ENCODE data around the gene ZFP36. TPM values are rescaled to one million over a fixed set of nuclear protein-coding genes. Genes with fewer than 3 reads are reported as not detected.

ZFP36 gene
- total RNA-seq, 1 donor from 2014 or later, result 21.6 TPM

GRCh38 chr19:39402346-39403300 lies 4.0 kb upstream of the ZFP36 start:
- Histone ChIP-seq H3K4me3 (ENCODE audit: insufficient read depth, low read depth, low read length) (peak overlapping the region; percentile 48), H4K20me1 (ENCODE audit: insufficient read depth, low read length) (peaks cover 8% of the 10 kb centered on the region), H3K36me3 (ENCODE audit: insufficient read depth, low read length) (no peaks in the 10 kb centered on the region), H3K79me2 (ENCODE audit: insufficient read depth, low read length) (peaks cover 9% of the 10 kb centered on the region), H3K27ac (ENCODE audit: low read depth, low read length) (peak overlapping the region; percentile 97), H2AFZ (ENCODE audit: low read depth, low read length) (peak overlapping the region; percentile 11), H3K4me2 (ENCODE audit: low read length) (peak overlapping the region; percentile 94), H3K9ac (ENCODE audit: low read length) (peak overlapping the region; percentile 96), H3K27me3 (ENCODE audit: insufficient read depth, low read length) (no peaks in the 10 kb centered on the region), H3K9me3 (ENCODE audit: insufficient read depth, low read depth, low read length) (no peaks in the 10 kb centered on the region), H3K4me1 (ENCODE audit: insufficient read depth, low read length) (peaks cover 47% of the 10 kb centered on the region)
- TF ChIP-seq CTCF (IDR thresholded peaks at IDR 0.05; ENCODE audit: insufficient read depth, low read depth, low read length), result no peak
- TF ChIP-seq EZH2 (IDR thresholded peaks at IDR 0.05; ENCODE audit: insufficient read depth, low read length), result no peak
- H3K36me3 Mint-ChIP-seq (ENCODE audit: low read depth, unreplicated experiment), result peaks cover 2% of the 10 kb centered on the region
- FAIRE-seq (no peak), DNase-seq (ENCODE audit: low read depth) (peak; percentile 74)
- H3K27ac Mint-ChIP-seq (ENCODE audit: unreplicated experiment), result peak overlapping the region; percentile 98
- H3K27me3 Mint-ChIP-seq (ENCODE audit: low read depth, unreplicated experiment), result no peaks in the 10 kb centered on the region
- peaks cover 26% of the 10 kb centered on the region for H3K4me1 Mint-ChIP-seq (ENCODE audit: low read depth, unreplicated experiment)
- H3K9me3 Mint-ChIP-seq (ENCODE audit: unreplicated experiment), result no peaks in the 10 kb centered on the region
- H3K4me3 Mint-ChIP-seq (ENCODE audit: unreplicated experiment), result peak overlapping the region; percentile 76

- Mint-ChIP-seq H3K27me3 (ENCODE audit: low read depth, unreplicated experiment) (no peaks in the 10 kb centered on the region), H3K4me3 (ENCODE audit: unreplicated experiment) (peak overlapping the region; percentile 63), H3K36me3 (ENCODE audit: low read depth, unreplicated experiment) (peaks cover 2% of the 10 kb centered on the region), H3K4me1 (ENCODE audit: low read depth, unreplicated experiment) (peaks cover 21% of the 10 kb centered on the region), H3K9me3 (ENCODE audit: unreplicated experiment) (no peaks in the 10 kb centered on the region), H3K27ac (ENCODE audit: unreplicated experiment) (peak overlapping the region; percentile 80)
- Histone ChIP-seq H3K9me3 (ENCODE audit: insufficient read depth, low read depth, low read length) (no peaks in the 10 kb centered on the region), H3K27me3 (ENCODE audit: insufficient read depth, low read length) (no peaks in the 10 kb centered on the region), H3K4me3 (ENCODE audit: insufficient read depth, low read depth, low read length) (peak overlapping the region; percentile 48), H3K36me3 (ENCODE audit: insufficient read depth, low read length) (peaks cover under 1% of the 10 kb centered on the region), H3K4me1 (ENCODE audit: insufficient read depth, low read length) (peaks cover 47% of the 10 kb centered on the region), H2AFZ (ENCODE audit: low read depth, low read length) (no peak overlapping the region), H3K4me2 (ENCODE audit: low read length) (peak overlapping the region; percentile 94), H3K79me2 (ENCODE audit: insufficient read depth, low read length) (peaks cover 19% of the 10 kb centered on the region), H4K20me1 (ENCODE audit: insufficient read depth, low read length) (peaks cover 18% of the 10 kb centered on the region), H3K9ac (ENCODE audit: low read length) (peak overlapping the region; percentile 96), H3K27ac (ENCODE audit: low read depth, low read length) (peak overlapping the region; percentile 97)
- FAIRE-seq, result no peak
- peak; percentile 95 for DNase-seq (ENCODE audit: low read depth)
- TF ChIP-seq CTCF (IDR thresholded peaks at IDR 0.05; ENCODE audit: insufficient read depth, low read depth, low read length), result no peak
- TF ChIP-seq EZH2 (IDR thresholded peaks at IDR 0.05; ENCODE audit: insufficient read depth, low read length), result no peak
Measured at GRCh38 chr19:39403331-39404312, 3.0 kb upstream of the ZFP36 start.
